H1 (cell line): ENCODE measurements around the gene TMEM41A. TPM values are rescaled to one million over a fixed set of nuclear protein-coding genes. Genes with fewer than 3 reads are reported as not detected.
"Not testable (repeated sequence)": the region's sequence is repeated elsewhere in the genome, so short reads cannot be mapped to it uniquely, and the experiment has no call there.

ENCODE experiments used
- CTCF ChIA-PET: fragments of 300-600 bp; sonication (Branson Sonifier 250); formaldehyde crosslinking; loops from one replicate; lab custom pipeline; 2021; ENCODE audit not compliant: partially characterized antibody; lab: Charles Lee
- POLR2A ChIA-PET: fragments of 300-600 bp; sonication (Branson Sonifier 250); formaldehyde crosslinking; loops from one replicate; lab custom pipeline; 2021; ENCODE audit warnings: inconsistent platforms; ENCODE audit not compliant: partially characterized antibody; lab: Charles Lee
- DNase-seq, 2 experiments: peaks; one replicate each; pipeline versions ENCODE4 v3.0.0 to v3.0.0-alpha.2; 2010 to 2022; ENCODE audit warnings: low spot score in 2 of 2, low read depth in 1 of 2, mixed read lengths in 1 of 2
- FAIRE-seq: peaks from 2 replicates; lab custom pipeline; 2011; peaks lifted over from hg19 to GRCh38; lab: Jason Lieb, UNC
- H2AFZ ChIP-seq: 2 replicates; pipeline ENCODE4 v1.8.1; 2012; ENCODE audit warnings: low read length, inconsistent platforms
- H2AK5ac ChIP-seq: 2 replicates; pipeline ENCODE4 v1.6.1; 2013; ENCODE audit warnings: low read depth, low read length
- H2BK120ac ChIP-seq: replicated peaks from 2 replicates; pipeline ENCODE3; 2013; ENCODE audit warnings: low read depth, low read length, inconsistent platforms
- H2BK12ac ChIP-seq: 2 replicates; pipeline ENCODE4 v1.6.1; 2013; ENCODE audit warnings: low read depth, low read length
- H2BK15ac ChIP-seq: 2 replicates; pipeline ENCODE4 v1.6.1; 2013; ENCODE audit warnings: low read length
- H2BK20ac ChIP-seq: 2 replicates; pipeline ENCODE4 v1.6.1; 2013; ENCODE audit warnings: low read length
- H2BK5ac ChIP-seq: 2 replicates; pipeline ENCODE4 v1.6.1; 2013; ENCODE audit warnings: low read depth, low read length
- H3K14ac ChIP-seq: 2 replicates; pipeline ENCODE4 v1.6.1; 2013; ENCODE audit warnings: inconsistent platforms; ENCODE audit not compliant: insufficient read length
- H3K18ac ChIP-seq: 2 replicates; pipeline ENCODE4 v1.6.1; 2013; ENCODE audit warnings: low read length; ENCODE audit errors: extremely low read depth
- H3K23ac ChIP-seq: 2 replicates; pipeline ENCODE4 v1.6.1; 2013; ENCODE audit warnings: inconsistent platforms; ENCODE audit not compliant: insufficient read length
- H3K23me2 ChIP-seq: 2 replicates; pipeline ENCODE4 v1.6.1; 2013; ENCODE audit warnings: low read depth, low read length
- H3K27ac ChIP-seq: 2 replicates; pipeline ENCODE4 v1.6.1; 2011; ENCODE audit warnings: low read depth, low read length, inconsistent platforms
- H3K27me3 ChIP-seq, 4 experiments: replicated peaks in 1 of 4; 1 replicate in 1 of 4; 2 replicates in 3 of 4; pipeline versions ENCODE4 v1.6.1 to v1.8.1; 2011 to 2013; ENCODE audit warnings: low read length in 3 of 4, mild to moderate bottlenecking in 3 of 4, inconsistent platforms in 2 of 4, mixed read lengths in 2 of 4, moderate library complexity in 1 of 4; ENCODE audit not compliant: control insufficient read depth in 3 of 4, insufficient read depth in 3 of 4; ENCODE audit errors: extremely low read depth in 1 of 4
- H3K36me3 ChIP-seq, 4 experiments: 2 replicates each; pipeline versions ENCODE4 v1.6.1 to v1.8.1; 2011 to 2013; ENCODE audit warnings: mild to moderate bottlenecking in 4 of 4, low read length in 3 of 4, moderate library complexity in 2 of 4, control low read depth in 1 of 4, inconsistent platforms in 1 of 4; ENCODE audit not compliant: insufficient read depth in 4 of 4, control insufficient read depth in 2 of 4
- H3K4ac ChIP-seq: replicated peaks from 2 replicates; pipeline ENCODE3; 2013; ENCODE audit warnings: low read length, low read depth, mixed read lengths, inconsistent platforms; ENCODE audit not compliant: insufficient read length
- H3K4me1 ChIP-seq, 4 experiments: replicated peaks in 1 of 4; 1 replicate in 1 of 4; 2 replicates in 3 of 4; pipeline versions ENCODE4 v1.6.1 to v1.8.1; 2011 to 2013; ENCODE audit warnings: low read length in 3 of 4, inconsistent platforms in 2 of 4, mixed read lengths in 1 of 4; ENCODE audit not compliant: insufficient read depth in 4 of 4, control insufficient read depth in 3 of 4
- H3K4me2 ChIP-seq, 2 experiments: 2 replicates each; pipeline versions ENCODE4 v1.6.1 to v1.8.1; 2011 to 2013; ENCODE audit warnings: low read depth in 2 of 2, low read length in 2 of 2, control low read depth in 1 of 2, inconsistent platforms in 1 of 2, mild to moderate bottlenecking in 1 of 2; ENCODE audit not compliant: insufficient read depth in 1 of 2
- H3K4me3 ChIP-seq, 4 experiments: fragments of 200-600, 300-600 bp in 1 of 4; sonication (generic), shearing (Covaris generic), sonication (Bioruptor Twin) in 1 of 4; 2 replicates each; pipeline versions ENCODE4 v1.5.1 to v1.8.1; 2011 to 2016; ENCODE audit warnings: low read length in 4 of 4, low read depth in 3 of 4, control low read depth in 2 of 4, inconsistent platforms in 2 of 4, mild to moderate bottlenecking in 2 of 4, mixed read lengths in 1 of 4, moderate library complexity in 1 of 4; ENCODE audit not compliant: insufficient read depth in 2 of 4; ENCODE audit errors: extremely low read depth in 1 of 4
- H3K56ac ChIP-seq: replicated peaks from 2 replicates; pipeline ENCODE3; 2013; ENCODE audit warnings: low read depth, mild to moderate bottlenecking, mixed read lengths, low read length, inconsistent platforms; ENCODE audit not compliant: insufficient read length
- H3K79me1 ChIP-seq: 2 replicates; pipeline ENCODE4 v1.6.1; 2013; ENCODE audit warnings: low read depth, low read length, control low read depth
- H3K79me2 ChIP-seq, 2 experiments: 2 replicates each; pipeline versions ENCODE4 v1.6.1 to v1.8.1; 2012 to 2013; ENCODE audit warnings: low read length in 2 of 2, mild to moderate bottlenecking in 2 of 2, inconsistent platforms in 1 of 2; ENCODE audit not compliant: insufficient read depth in 2 of 2, control insufficient read depth in 1 of 2
- H3K9ac ChIP-seq, 4 experiments: replicated peaks in 1 of 4; 1 replicate in 1 of 4; 2 replicates in 3 of 4; pipeline versions ENCODE4 v1.6.1 to v1.8.1; 2011 to 2013; ENCODE audit warnings: low read depth in 3 of 4, low read length in 3 of 4, control low read depth in 2 of 4, mild to moderate bottlenecking in 2 of 4, moderate library complexity in 2 of 4, inconsistent platforms in 1 of 4; ENCODE audit errors: extremely low read depth in 1 of 4
- H3K9me3 ChIP-seq, 2 experiments: 2 replicates each; pipeline versions ENCODE4 v1.6.1 to v1.8.1; 2012 to 2013; ENCODE audit warnings: mild to moderate bottlenecking in 2 of 2, moderate library complexity in 2 of 2, control low read depth in 1 of 2, inconsistent platforms in 1 of 2, low read depth in 1 of 2, low read length in 1 of 2, mixed read lengths in 1 of 2; ENCODE audit not compliant: insufficient read depth in 2 of 2
- H4K20me1 ChIP-seq, 2 experiments: replicated peaks in 1 of 2; 2 replicates each; pipeline versions ENCODE3 to v1.8.1; 2011 to 2013; ENCODE audit warnings: inconsistent platforms in 2 of 2, low read length in 2 of 2, mild to moderate bottlenecking in 1 of 2; ENCODE audit not compliant: insufficient read depth in 2 of 2, control insufficient read depth in 1 of 2
- H4K5ac ChIP-seq: 2 replicates; pipeline ENCODE4 v1.6.1; 2013; ENCODE audit warnings: low read length, low read depth, mixed read lengths, inconsistent platforms; ENCODE audit not compliant: insufficient read length
- H4K8ac ChIP-seq: 2 replicates; pipeline ENCODE4 v1.8.0; 2013; ENCODE audit warnings: mild to moderate bottlenecking, moderate library complexity, low read length, inconsistent platforms; ENCODE audit not compliant: insufficient read depth; ENCODE audit errors: extremely low read depth
- H4K91ac ChIP-seq: replicated peaks from 2 replicates; pipeline ENCODE3; 2013; ENCODE audit warnings: low read length, mixed read lengths, inconsistent platforms; ENCODE audit not compliant: insufficient read length
- WGBS, 2 experiments: shearing (Covaris generic) in 1 of 2; methylation state at CpG; one replicate each; pipeline versions ENCODE4 v1.1.6 to v1.1.7; 2013 to 2015; ENCODE audit warnings: low lambda C conversion rate in 2 of 2, mixed read lengths in 2 of 2, inconsistent platforms in 1 of 2, low coverage in 1 of 2, missing lambda C conversion rate in 1 of 2; ENCODE audit not compliant: insufficient replicate concordance in 2 of 2, insufficient coverage in 1 of 2, insufficient read length in 1 of 2; ENCODE audit errors: extremely low coverage in 1 of 2, missing lambda C conversion rate in 1 of 2; 5-methylcytosine and 5-hydroxymethylcytosine counted together
- polyA plus RNA-seq, 7 experiments: library from polyadenylated mRNA; depleted of rRNA in 3 of 7; stranded (reverse) in 5 of 7; unstranded in 2 of 7; fragments of >200 nt in 5 of 7; fragments of 200-250 nt in 2 of 7; gene quantifications; 1 replicate in 5 of 7; 2 replicates in 1 of 7; 4 replicates in 1 of 7; pipeline versions ENCODE4 v1.2.1 to v1.2.3, GENCODE V29; 2011 to 2013; ENCODE audit warnings: missing spikeins in 2 of 7, mixed read lengths in 2 of 7
- total RNA-seq: library from RNA; stranded (reverse); fragmentation: NEBNext Ultra II Directional; extraction: Animal tissue kit (Norgen Biotek cat#: 25700); gene quantifications from 2 replicates; pipeline ENCODE4 v1.2.1, GENCODE V29; 2021

Gene TMEM41A
- total and polyA plus RNA-seq, 2 of the 8 experiments (the other 6 are each of a cell fraction or from before 2014, with no cell fraction given): 14.1 to 17.5 TPM

DNA sequence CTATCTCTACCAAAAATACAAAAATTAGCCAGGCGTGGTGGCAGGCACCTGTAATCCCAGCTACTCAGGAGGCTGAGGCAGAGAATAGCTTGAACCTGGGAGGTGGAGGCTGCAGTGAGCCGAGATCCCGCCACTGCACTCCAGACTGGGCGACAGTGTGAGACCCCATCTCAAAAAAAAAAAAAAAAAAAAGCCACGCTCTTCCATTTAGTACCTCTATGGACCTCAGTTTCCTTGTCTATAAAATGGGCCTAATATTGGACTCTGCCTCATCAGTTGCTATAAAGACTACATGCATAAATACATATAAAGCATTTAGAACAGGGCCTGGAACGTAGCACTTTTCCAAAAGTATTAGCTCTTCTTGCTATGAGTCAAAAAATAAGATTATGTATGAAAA lies 23.9 kb downstream of the TMEM41A start:
- H2BK20ac ChIP-seq, H3K4me2 ChIP-seq, H3K27ac ChIP-seq, H4K91ac ChIP-seq, H3K36me3 ChIP-seq, FAIRE-seq, H3K4ac ChIP-seq, H3K4me3 ChIP-seq, H2BK120ac ChIP-seq, H3K23me2 ChIP-seq, H4K8ac ChIP-seq, H2BK12ac ChIP-seq, H3K9ac ChIP-seq, H3K79me1 ChIP-seq, H3K4me1 ChIP-seq, H3K23ac ChIP-seq, H2AK5ac ChIP-seq, H3K27me3 ChIP-seq, H4K20me1 ChIP-seq, H2AFZ ChIP-seq, H2BK15ac ChIP-seq, H3K14ac ChIP-seq, H3K9me3 ChIP-seq, H3K18ac ChIP-seq, H4K5ac ChIP-seq, H2BK5ac ChIP-seq, H3K56ac ChIP-seq, H3K79me2 ChIP-seq, DNase-seq: not testable (repeated sequence)
- ChIA-PET CTCF (interaction anchor here (3.6 kb wide), 1 partner anchor 14 kb away, joined by 12 read pairs; no protein-coding TSS in a partner anchor), POLR2A (interaction anchor here (2.4 kb wide), 1 partner anchor 14 kb away, joined by 8 read pairs; no protein-coding TSS in a partner anchor)
- 93% methylated on average over 6 of the region's 6 CpGs; no CpG with 5 or more reads in 1 of the 2 experiments for WGBS, 2 experiments
